H1 (cell line): Measurements from ENCODE around the gene KCTD3. TPM values are rescaled to one million over a fixed set of nuclear protein-coding genes. Genes with fewer than 3 reads are reported as not detected.

ENCODE experiments used
- CTCF ChIA-PET: fragments of 300-600 bp; sonication (Branson Sonifier 250); formaldehyde crosslinking; loops from one replicate; lab custom pipeline; 2021; ENCODE audit not compliant: partially characterized antibody; lab: Charles Lee
- POLR2A ChIA-PET: fragments of 300-600 bp; sonication (Branson Sonifier 250); formaldehyde crosslinking; loops from one replicate; lab custom pipeline; 2021; ENCODE audit warnings: inconsistent platforms; ENCODE audit not compliant: partially characterized antibody; lab: Charles Lee
- DNase-seq, 2 experiments: peaks; one replicate each; pipeline versions ENCODE4 v3.0.0 to v3.0.0-alpha.2; 2010 to 2022; ENCODE audit warnings: low spot score in 2 of 2, low read depth in 1 of 2, mixed read lengths in 1 of 2
- FAIRE-seq: peaks from 2 replicates; lab custom pipeline; 2011; peaks lifted over from hg19 to GRCh38; lab: Jason Lieb, UNC
- H2AFZ ChIP-seq: 2 replicates; pipeline ENCODE4 v1.8.1; 2012; ENCODE audit warnings: low read length, inconsistent platforms
- H2AK5ac ChIP-seq: 2 replicates; pipeline ENCODE4 v1.6.1; 2013; ENCODE audit warnings: low read depth, low read length
- H2BK120ac ChIP-seq: replicated peaks from 2 replicates; pipeline ENCODE3; 2013; ENCODE audit warnings: low read depth, low read length, inconsistent platforms
- H2BK12ac ChIP-seq: 2 replicates; pipeline ENCODE4 v1.6.1; 2013; ENCODE audit warnings: low read depth, low read length
- H2BK15ac ChIP-seq: 2 replicates; pipeline ENCODE4 v1.6.1; 2013; ENCODE audit warnings: low read length
- H2BK20ac ChIP-seq: 2 replicates; pipeline ENCODE4 v1.6.1; 2013; ENCODE audit warnings: low read length
- H2BK5ac ChIP-seq: 2 replicates; pipeline ENCODE4 v1.6.1; 2013; ENCODE audit warnings: low read depth, low read length
- H3K14ac ChIP-seq: 2 replicates; pipeline ENCODE4 v1.6.1; 2013; ENCODE audit warnings: inconsistent platforms; ENCODE audit not compliant: insufficient read length
- H3K18ac ChIP-seq: 2 replicates; pipeline ENCODE4 v1.6.1; 2013; ENCODE audit warnings: low read length; ENCODE audit errors: extremely low read depth
- H3K23ac ChIP-seq: 2 replicates; pipeline ENCODE4 v1.6.1; 2013; ENCODE audit warnings: inconsistent platforms; ENCODE audit not compliant: insufficient read length
- H3K23me2 ChIP-seq: 2 replicates; pipeline ENCODE4 v1.6.1; 2013; ENCODE audit warnings: low read depth, low read length
- H3K27ac ChIP-seq: 2 replicates; pipeline ENCODE4 v1.6.1; 2011; ENCODE audit warnings: low read depth, low read length, inconsistent platforms
- H3K27me3 ChIP-seq, 4 experiments: replicated peaks in 1 of 4; 1 replicate in 1 of 4; 2 replicates in 3 of 4; pipeline versions ENCODE4 v1.6.1 to v1.8.1; 2011 to 2013; ENCODE audit warnings: low read length in 3 of 4, mild to moderate bottlenecking in 3 of 4, inconsistent platforms in 2 of 4, mixed read lengths in 2 of 4, moderate library complexity in 1 of 4; ENCODE audit not compliant: control insufficient read depth in 3 of 4, insufficient read depth in 3 of 4; ENCODE audit errors: extremely low read depth in 1 of 4
- H3K36me3 ChIP-seq, 4 experiments: 2 replicates each; pipeline versions ENCODE4 v1.6.1 to v1.8.1; 2011 to 2013; ENCODE audit warnings: mild to moderate bottlenecking in 4 of 4, low read length in 3 of 4, moderate library complexity in 2 of 4, control low read depth in 1 of 4, inconsistent platforms in 1 of 4; ENCODE audit not compliant: insufficient read depth in 4 of 4, control insufficient read depth in 2 of 4
- H3K4ac ChIP-seq: replicated peaks from 2 replicates; pipeline ENCODE3; 2013; ENCODE audit warnings: low read length, low read depth, mixed read lengths, inconsistent platforms; ENCODE audit not compliant: insufficient read length
- H3K4me1 ChIP-seq, 4 experiments: replicated peaks in 1 of 4; 1 replicate in 1 of 4; 2 replicates in 3 of 4; pipeline versions ENCODE4 v1.6.1 to v1.8.1; 2011 to 2013; ENCODE audit warnings: low read length in 3 of 4, inconsistent platforms in 2 of 4, mixed read lengths in 1 of 4; ENCODE audit not compliant: insufficient read depth in 4 of 4, control insufficient read depth in 3 of 4
- H3K4me2 ChIP-seq, 2 experiments: 2 replicates each; pipeline versions ENCODE4 v1.6.1 to v1.8.1; 2011 to 2013; ENCODE audit warnings: low read depth in 2 of 2, low read length in 2 of 2, control low read depth in 1 of 2, inconsistent platforms in 1 of 2, mild to moderate bottlenecking in 1 of 2; ENCODE audit not compliant: insufficient read depth in 1 of 2
- H3K4me3 ChIP-seq, 4 experiments: fragments of 200-600, 300-600 bp in 1 of 4; sonication (generic), shearing (Covaris generic), sonication (Bioruptor Twin) in 1 of 4; 2 replicates each; pipeline versions ENCODE4 v1.5.1 to v1.8.1; 2011 to 2016; ENCODE audit warnings: low read length in 4 of 4, low read depth in 3 of 4, control low read depth in 2 of 4, inconsistent platforms in 2 of 4, mild to moderate bottlenecking in 2 of 4, mixed read lengths in 1 of 4, moderate library complexity in 1 of 4; ENCODE audit not compliant: insufficient read depth in 2 of 4; ENCODE audit errors: extremely low read depth in 1 of 4
- H3K56ac ChIP-seq: replicated peaks from 2 replicates; pipeline ENCODE3; 2013; ENCODE audit warnings: low read depth, mild to moderate bottlenecking, mixed read lengths, low read length, inconsistent platforms; ENCODE audit not compliant: insufficient read length
- H3K79me1 ChIP-seq: 2 replicates; pipeline ENCODE4 v1.6.1; 2013; ENCODE audit warnings: low read depth, low read length, control low read depth
- H3K79me2 ChIP-seq, 2 experiments: 2 replicates each; pipeline versions ENCODE4 v1.6.1 to v1.8.1; 2012 to 2013; ENCODE audit warnings: low read length in 2 of 2, mild to moderate bottlenecking in 2 of 2, inconsistent platforms in 1 of 2; ENCODE audit not compliant: insufficient read depth in 2 of 2, control insufficient read depth in 1 of 2
- H3K9ac ChIP-seq, 4 experiments: replicated peaks in 1 of 4; 1 replicate in 1 of 4; 2 replicates in 3 of 4; pipeline versions ENCODE4 v1.6.1 to v1.8.1; 2011 to 2013; ENCODE audit warnings: low read depth in 3 of 4, low read length in 3 of 4, control low read depth in 2 of 4, mild to moderate bottlenecking in 2 of 4, moderate library complexity in 2 of 4, inconsistent platforms in 1 of 4; ENCODE audit errors: extremely low read depth in 1 of 4
- H3K9me3 ChIP-seq, 2 experiments: 2 replicates each; pipeline versions ENCODE4 v1.6.1 to v1.8.1; 2012 to 2013; ENCODE audit warnings: mild to moderate bottlenecking in 2 of 2, moderate library complexity in 2 of 2, control low read depth in 1 of 2, inconsistent platforms in 1 of 2, low read depth in 1 of 2, low read length in 1 of 2, mixed read lengths in 1 of 2; ENCODE audit not compliant: insufficient read depth in 2 of 2
- H4K20me1 ChIP-seq, 2 experiments: replicated peaks in 1 of 2; 2 replicates each; pipeline versions ENCODE3 to v1.8.1; 2011 to 2013; ENCODE audit warnings: inconsistent platforms in 2 of 2, low read length in 2 of 2, mild to moderate bottlenecking in 1 of 2; ENCODE audit not compliant: insufficient read depth in 2 of 2, control insufficient read depth in 1 of 2
- H4K5ac ChIP-seq: 2 replicates; pipeline ENCODE4 v1.6.1; 2013; ENCODE audit warnings: low read length, low read depth, mixed read lengths, inconsistent platforms; ENCODE audit not compliant: insufficient read length
- H4K8ac ChIP-seq: 2 replicates; pipeline ENCODE4 v1.8.0; 2013; ENCODE audit warnings: mild to moderate bottlenecking, moderate library complexity, low read length, inconsistent platforms; ENCODE audit not compliant: insufficient read depth; ENCODE audit errors: extremely low read depth
- H4K91ac ChIP-seq: replicated peaks from 2 replicates; pipeline ENCODE3; 2013; ENCODE audit warnings: low read length, mixed read lengths, inconsistent platforms; ENCODE audit not compliant: insufficient read length
- ASH2L ChIP-seq: fragments of 200-600, 300-600 bp; sonication (generic); IDR thresholded peaks from one replicate; pipeline ENCODE4 v1.7.1; 2017; ENCODE audit warnings: low read length
- CTCF ChIP-seq, 3 experiments: IDR thresholded peaks; 1 replicate in 2 of 3; 2 replicates in 1 of 3; pipeline versions ENCODE4 v1.5.1 to v1.6.1; 2011; ENCODE audit warnings: low read length in 3 of 3, mild to moderate bottlenecking in 3 of 3, inconsistent platforms in 2 of 3, low read depth in 1 of 3, moderate library complexity in 1 of 3; ENCODE audit not compliant: insufficient read depth in 1 of 3; ENCODE audit errors: control extremely low read depth in 1 of 3
- EGR1 ChIP-seq: IDR thresholded peaks from 2 replicates; pipeline ENCODE4 v1.6.1; 2011; ENCODE audit warnings: low read depth, low read length, borderline replicate concordance
- FOSL1 ChIP-seq: IDR thresholded peaks from 2 replicates; pipeline ENCODE4 v1.6.1; 2011; ENCODE audit warnings: mild to moderate bottlenecking, low read depth, low read length, moderate library complexity; ENCODE audit not compliant: insufficient read depth
- GTF2F1 ChIP-seq: IDR thresholded peaks from 2 replicates; pipeline ENCODE4 v1.6.1; 2012; ENCODE audit warnings: low read depth, low read length, improper control_type of control experiment, borderline replicate concordance
- HDAC2 ChIP-seq, 2 experiments: fragments of 300-600 bp in 1 of 2; sonication (generic) in 1 of 2; IDR thresholded peaks; 2 replicates each; pipeline ENCODE4 v1.6.1; 2011 to 2012; ENCODE audit warnings: low read depth in 2 of 2, low read length in 2 of 2, mild to moderate bottlenecking in 2 of 2, moderate library complexity in 2 of 2, borderline replicate concordance in 1 of 2, inconsistent platforms in 1 of 2
- KDM5A ChIP-seq: fragments of 200-600 bp; IDR thresholded peaks from 2 replicates; pipeline ENCODE4 v1.7.1; 2012; ENCODE audit warnings: mild to moderate bottlenecking, low read length, inconsistent platforms, mixed read lengths
- MAFK ChIP-seq: IDR thresholded peaks from 2 replicates; pipeline ENCODE4 v1.6.1; 2012; ENCODE audit warnings: low read depth, mild to moderate bottlenecking, improper control_type of control experiment, low read length
- PHF8 ChIP-seq: fragments of 200-600 bp; sonication (generic); conservative IDR thresholded peaks from 2 replicates; pipeline ENCODE4 v1.7.1; 2012; ENCODE audit warnings: low read depth, mild to moderate bottlenecking, inconsistent platforms, low read length, moderate library complexity
- TEAD4 ChIP-seq: IDR thresholded peaks from 2 replicates; pipeline ENCODE4 v1.6.1; 2012; ENCODE audit warnings: low read depth, low read length, inconsistent platforms, mixed read lengths
- WGBS, 2 experiments: shearing (Covaris generic) in 1 of 2; methylation state at CpG; one replicate each; pipeline versions ENCODE4 v1.1.6 to v1.1.7; 2013 to 2015; ENCODE audit warnings: low lambda C conversion rate in 2 of 2, mixed read lengths in 2 of 2, inconsistent platforms in 1 of 2, low coverage in 1 of 2, missing lambda C conversion rate in 1 of 2; ENCODE audit not compliant: insufficient replicate concordance in 2 of 2, insufficient coverage in 1 of 2, insufficient read length in 1 of 2; ENCODE audit errors: extremely low coverage in 1 of 2, missing lambda C conversion rate in 1 of 2; 5-methylcytosine and 5-hydroxymethylcytosine counted together
- polyA plus RNA-seq, 7 experiments: library from polyadenylated mRNA; depleted of rRNA in 3 of 7; stranded (reverse) in 5 of 7; unstranded in 2 of 7; fragments of >200 nt in 5 of 7; fragments of 200-250 nt in 2 of 7; gene quantifications; 1 replicate in 5 of 7; 2 replicates in 1 of 7; 4 replicates in 1 of 7; pipeline versions ENCODE4 v1.2.1 to v1.2.3, GENCODE V29; 2011 to 2013; ENCODE audit warnings: missing spikeins in 2 of 7, mixed read lengths in 2 of 7
- total RNA-seq: library from RNA; stranded (reverse); fragmentation: NEBNext Ultra II Directional; extraction: Animal tissue kit (Norgen Biotek cat#: 25700); gene quantifications from 2 replicates; pipeline ENCODE4 v1.2.1, GENCODE V29; 2021

KCTD3 gene
- total and polyA plus RNA-seq, 2 of the 8 experiments (the other 6 are each of a cell fraction or from before 2014, with no cell fraction given): 43.0 to 55.6 TPM

GRCh38 chr1:215640429-215641148, 73.5 kb downstream of the KCTD3 start:
- H2AFZ ChIP-seq: 0 out of 2 replicates have a peak overlapping the region, but pooled peaks have one; percentile 55
- no peak overlapping the region for H3K23ac ChIP-seq
- no peak for DNase-seq
- no peak overlapping the region for H4K5ac ChIP-seq
- H2AK5ac ChIP-seq: no peak overlapping the region
- no peak overlapping the region for H4K8ac ChIP-seq
- no peak overlapping the region for H3K18ac ChIP-seq
- FAIRE-seq: no peak
- no peak overlapping the region for H4K91ac ChIP-seq
- no peaks in the 10 kb centered on the region for H3K79me2 ChIP-seq
- H3K79me1 ChIP-seq: no peaks in the 10 kb centered on the region
- H3K9ac ChIP-seq: no peak overlapping the region
- H3K14ac ChIP-seq: no peak overlapping the region
- no peak overlapping the region for H3K4me2 ChIP-seq
- H2BK5ac ChIP-seq: no peak overlapping the region
- POLR2A ChIA-PET: no interaction called here
- no peaks in the 10 kb centered on the region for H3K36me3 ChIP-seq
- no peak overlapping the region for H2BK12ac ChIP-seq
- H3K4me3 ChIP-seq: no peak overlapping the region
- no peak overlapping the region for H2BK15ac ChIP-seq
- H3K27me3 ChIP-seq: no peaks in the 10 kb centered on the region
- H2BK20ac ChIP-seq: no peak overlapping the region
- H3K23me2 ChIP-seq: no peaks in the 10 kb centered on the region; the same call in 1 of the 2 replicates
- H3K4me1 ChIP-seq: peaks cover 3 to 11% (median 6%) of the 10 kb centered on the region in 4 experiments; a peak in 3 of 7 replicates
- CTCF ChIA-PET: interaction anchor here (1.4 kb wide), 1 partner anchor 31 kb away, joined by 3 read pairs; no protein-coding TSS in a partner anchor
- WGBS, 2 experiments: 95% methylated on average over 18 of the region's 18 CpGs; no CpG with 5 or more reads in 1 of the 2 experiments
- no peak overlapping the region for H2BK120ac ChIP-seq
- no peak overlapping the region for H3K56ac ChIP-seq
- H3K27ac ChIP-seq: no peak overlapping the region
- no peak overlapping the region for H3K4ac ChIP-seq
- no peaks in the 10 kb centered on the region for H3K9me3 ChIP-seq
- H4K20me1 ChIP-seq: no peaks in the 10 kb centered on the region
- TF ChIP-seq CTCF (IDR thresholded peaks at IDR 0.05; ENCODE audit: control extremely low read depth in 1 of 3, insufficient read depth in 1 of 3, low read depth in 1 of 3, low read length in 3 of 3): no peak
- no peak for TF ChIP-seq MAFK
- TF ChIP-seq EGR1: no peak
- TF ChIP-seq ASH2L: no peak
- no peak for TF ChIP-seq PHF8
- no peak for TF ChIP-seq KDM5A
- TF ChIP-seq GTF2F1: no peak
- no peak for TF ChIP-seq HDAC2 (IDR thresholded peaks at IDR 0.05; ENCODE audit: borderline replicate concordance in 1 of 2, low read depth in 2 of 2, low read length in 2 of 2)
- no peak for TF ChIP-seq TEAD4
- TF ChIP-seq FOSL1: no peak
